ENCODE results near the gene CD22. TPM values are rescaled to one million over a fixed set of nuclear protein-coding genes. Genes with fewer than 3 reads are reported as not detected.

The CD22 gene
- total and polyA plus RNA-seq, 2 donors (not counting 3 experiments of a cell fraction or from before 2014, with no cell fraction given), result not detected

DNA sequence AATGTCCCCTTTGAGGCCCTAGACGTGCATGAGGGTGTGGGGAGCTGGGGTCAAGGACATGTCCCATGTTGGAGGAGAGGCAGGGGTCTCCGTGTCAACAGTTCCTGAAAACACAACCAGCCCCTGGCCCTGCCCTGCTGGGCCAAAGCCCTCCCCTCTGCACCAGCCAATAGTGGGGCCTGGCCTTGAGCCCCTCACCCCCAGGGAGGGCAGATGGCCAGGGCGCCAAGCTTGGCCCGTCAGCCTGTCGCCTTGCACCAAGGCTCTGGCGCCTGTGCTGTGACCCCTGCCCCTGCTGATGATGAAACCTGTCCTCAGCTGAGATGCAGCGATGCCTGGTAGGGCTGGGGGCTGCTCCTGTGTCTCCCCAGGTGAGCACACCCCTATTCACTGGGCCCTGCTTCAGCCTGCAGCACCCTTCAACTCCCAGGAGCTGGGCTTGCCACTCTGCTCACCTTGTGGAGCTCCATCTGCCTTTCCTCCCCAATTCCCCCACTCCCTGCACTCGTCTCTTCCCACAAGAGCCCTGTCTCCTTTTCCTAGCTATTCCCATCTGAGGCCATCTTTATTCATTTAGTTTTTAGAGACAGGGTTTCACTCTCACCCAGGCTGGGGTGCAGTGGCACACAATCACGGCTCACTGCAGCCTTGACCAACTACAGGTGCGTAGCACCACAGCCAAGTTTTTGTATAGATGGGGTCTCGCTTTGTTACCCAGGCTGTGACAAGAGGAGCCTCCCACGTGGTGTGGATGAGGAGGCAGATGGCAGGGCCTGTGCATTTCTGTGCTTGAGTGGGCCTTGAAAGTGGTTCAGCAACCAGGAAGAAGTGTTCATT, 48.8 kb upstream of the CD22 start:
- Histone ChIP-seq H3K4me1 (ENCODE audit: control insufficient read depth, extremely low read depth, insufficient read depth, low read length) (no peaks in the 10 kb centered on the region), H3K9me1 (replicated peaks; ENCODE audit: control insufficient read depth, extremely low read depth, insufficient read depth, low read length) (no peaks in the 10 kb centered on the region), H4K20me1 (replicated peaks; ENCODE audit: control insufficient read depth, extremely low read depth, insufficient read depth, low read length) (no peaks in the 10 kb centered on the region), H2AFZ (ENCODE audit: low read depth, low read length) (no peak overlapping the region), H3K36me3 (ENCODE audit: control insufficient read depth in 2 of 2, extremely low read depth in 1 of 2, insufficient read depth in 2 of 2, low read length in 2 of 2) (peaks cover 0 to 12% of the 10 kb centered on the region in 2 experiments), H3K9ac (replicated peaks; ENCODE audit: extremely low read depth, insufficient read depth, low read length) (no peak overlapping the region), H3K9me3 (replicated peaks; ENCODE audit: control insufficient read depth, insufficient read depth, low read length) (no peaks in the 10 kb centered on the region), H3K4me3 (replicated peaks in 1 of 3; ENCODE audit: insufficient read depth in 1 of 3, low read depth in 1 of 3, low read length in 3 of 3) (no peak overlapping the region), H3K4me2 (ENCODE audit: insufficient read depth, low read length) (no peak overlapping the region), H3K27ac (ENCODE audit: insufficient read depth, low read depth, low read length) (no peak overlapping the region), H3K27me3 (ENCODE audit: control insufficient read depth in 2 of 2, insufficient read depth in 2 of 2, low read length in 2 of 2) (peaks cover 1 to 5% of the 10 kb centered on the region in 2 experiments), H3K79me2 (ENCODE audit: control insufficient read depth, insufficient read depth, low read length) (no peaks in the 10 kb centered on the region)
- POLR2A ChIA-PET, result no interaction called here
- intact Hi-C loops (cut with micrococcal nuclease), result no loop called here
- DNase-seq (ENCODE audit: low read depth, low spot score) (no peak), FAIRE-seq (no peak)
- no TSS peak for BruUV-seq (replicated peaks)
- TF ChIP-seq GATA2 (IDR thresholded peaks at IDR 0.05; ENCODE audit: insufficient read depth, insufficient read length, low read depth, low read length), result no peak
- peak; percentile 1 for TF ChIP-seq POLR2AphosphoS5 (IDR thresholded peaks at IDR 0.05; ENCODE audit: insufficient read depth, low read depth, low read length)
- no peak for TF ChIP-seq FOS (IDR thresholded peaks at IDR 0.05; ENCODE audit: borderline replicate concordance, insufficient read depth, low read length)
- TF ChIP-seq, protein P1, sequence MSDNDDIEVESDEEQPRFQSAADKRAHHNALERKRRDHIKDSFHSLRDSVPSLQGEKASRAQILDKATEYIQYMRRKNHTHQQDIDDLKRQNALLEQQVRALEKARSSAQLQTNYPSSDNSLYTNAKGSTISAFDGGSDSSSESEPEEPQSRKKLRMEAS (IDR thresholded peaks at IDR 0.05; ENCODE audit: insufficient read depth, insufficient read length), result no peak
- no peak for TF ChIP-seq MYC (IDR thresholded peaks at IDR 0.05; ENCODE audit: low read depth, low read length)
- dilution Hi-C loops (cut with MboI; ENCODE audit: extremely low pct_ligation_motif_present, low sequenced_read_pairs), result no loop called here
- CTCF ChIA-PET, result interaction anchor here (1.0 to 1.4 kb wide), 2 partner anchors 11 to 215 kb away, joined by 3 to 5 read pairs; no protein-coding TSS in a partner anchor

DNA sequence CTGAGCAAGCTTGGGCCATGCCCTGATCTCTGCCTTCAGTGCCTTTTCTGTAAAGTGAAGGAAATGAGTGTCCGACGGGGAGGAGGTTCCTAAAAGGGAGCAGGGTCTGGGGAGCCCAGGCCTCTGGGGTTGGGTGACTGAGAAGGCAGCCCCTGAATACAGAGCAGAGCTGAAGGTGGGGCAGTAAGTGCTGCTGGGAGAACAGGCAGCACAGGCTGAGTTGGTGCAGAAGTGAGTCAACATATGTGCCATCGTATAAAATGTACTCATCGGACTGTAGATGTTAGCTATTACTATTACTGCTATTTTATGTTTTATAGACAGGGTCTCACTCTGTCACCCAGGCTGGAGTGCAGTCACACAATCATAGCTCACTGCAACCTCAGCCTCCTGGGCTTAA, 47.7 kb upstream of the CD22 start:
- FAIRE-seq, result peak; percentile 83
- Histone ChIP-seq H3K36me3 (ENCODE audit: control insufficient read depth in 2 of 2, extremely low read depth in 1 of 2, insufficient read depth in 2 of 2, low read length in 2 of 2) (peaks cover 0 to 11% of the 10 kb centered on the region in 2 experiments), H3K4me1 (ENCODE audit: control insufficient read depth, extremely low read depth, insufficient read depth, low read length) (no peaks in the 10 kb centered on the region), H3K9me3 (replicated peaks; ENCODE audit: control insufficient read depth, insufficient read depth, low read length) (no peaks in the 10 kb centered on the region), H4K20me1 (replicated peaks; ENCODE audit: control insufficient read depth, extremely low read depth, insufficient read depth, low read length) (no peaks in the 10 kb centered on the region), H3K4me2 (ENCODE audit: insufficient read depth, low read length) (no peak overlapping the region), H3K79me2 (ENCODE audit: control insufficient read depth, insufficient read depth, low read length) (no peaks in the 10 kb centered on the region), H3K4me3 (replicated peaks in 1 of 3; ENCODE audit: insufficient read depth in 1 of 3, low read depth in 1 of 3, low read length in 3 of 3) (no peak overlapping the region), H3K27me3 (ENCODE audit: control insufficient read depth in 2 of 2, insufficient read depth in 2 of 2, low read length in 2 of 2) (peaks cover 1 to 6% of the 10 kb centered on the region in 2 experiments), H2AFZ (ENCODE audit: low read depth, low read length) (no peak overlapping the region), H3K27ac (ENCODE audit: insufficient read depth, low read depth, low read length) (no peak overlapping the region), H3K9ac (replicated peaks; ENCODE audit: extremely low read depth, insufficient read depth, low read length) (no peak overlapping the region), H3K9me1 (replicated peaks; ENCODE audit: control insufficient read depth, extremely low read depth, insufficient read depth, low read length) (no peaks in the 10 kb centered on the region)
- TF ChIP-seq JUN (IDR thresholded peaks at IDR 0.05; ENCODE audit: borderline replicate concordance, insufficient read depth, insufficient read length, low read depth), result no peak
- CTCF ChIA-PET, result interaction anchor here (1.4 kb wide), 1 partner anchor 12 kb away, joined by 5 read pairs; no protein-coding TSS in a partner anchor
- BruUV-seq (replicated peaks), result no TSS peak
- dilution Hi-C loops (cut with MboI; ENCODE audit: extremely low pct_ligation_motif_present, low sequenced_read_pairs), result no loop called here
- DNase-seq (ENCODE audit: low read depth, low spot score), result no peak
- intact Hi-C loops (cut with micrococcal nuclease), result no loop called here
- POLR2A ChIA-PET, result no interaction called here
